NCI-H2029 (cell line): ENCODE results near the gene KLC3.

Source experiments
- DNase-seq: peaks from one replicate; lab custom pipeline; 2025; lab: John Stamatoyannopoulos, UW

Gene KLC3

DNA sequence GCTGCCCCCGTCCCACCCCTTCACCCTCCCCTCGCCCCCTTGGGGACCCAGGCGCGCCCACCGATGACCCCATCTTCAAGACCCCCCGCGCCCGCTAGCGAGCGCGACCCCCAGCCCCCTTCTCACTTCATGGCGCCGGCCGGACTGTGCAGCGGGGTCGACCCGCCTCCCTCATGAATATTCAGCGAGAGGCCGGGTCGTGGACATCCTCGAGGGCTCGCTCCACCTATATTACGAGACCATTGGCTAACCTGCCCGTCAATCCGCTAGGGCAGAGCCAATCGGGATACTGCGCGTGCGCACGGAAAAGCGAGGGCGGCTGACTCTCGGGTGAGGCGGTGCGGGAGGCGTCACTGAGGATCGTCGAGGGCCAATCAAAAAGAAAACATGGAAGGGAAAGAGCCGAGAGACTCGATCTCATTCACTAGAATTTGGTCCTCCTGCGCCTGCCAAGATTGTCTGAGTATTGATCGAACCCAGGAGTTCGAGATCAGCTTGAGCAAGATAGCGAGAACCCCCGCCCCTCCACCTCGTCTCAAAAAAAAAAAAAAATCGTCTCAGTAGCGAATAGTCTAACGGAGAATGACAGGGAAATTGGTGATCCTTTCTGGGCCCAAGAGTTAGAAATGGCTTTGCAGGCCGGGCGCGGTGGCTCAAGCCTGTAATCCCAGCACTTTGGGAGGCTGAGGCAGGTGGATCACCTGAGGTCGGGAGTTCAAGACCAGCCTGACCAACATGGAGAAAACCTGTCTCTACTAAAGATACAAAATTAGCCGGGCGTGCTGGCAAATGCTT lies 30.1 kb downstream of the KLC3 start, which contains the start of gene ERCC2:
ERCC2 (minus strand) TSS at position 164 of the 795 bp plus-strand sequence; CDS start at position 131, 33 bp downstream.
- peak; percentile 97 for DNase-seq

DNA sequence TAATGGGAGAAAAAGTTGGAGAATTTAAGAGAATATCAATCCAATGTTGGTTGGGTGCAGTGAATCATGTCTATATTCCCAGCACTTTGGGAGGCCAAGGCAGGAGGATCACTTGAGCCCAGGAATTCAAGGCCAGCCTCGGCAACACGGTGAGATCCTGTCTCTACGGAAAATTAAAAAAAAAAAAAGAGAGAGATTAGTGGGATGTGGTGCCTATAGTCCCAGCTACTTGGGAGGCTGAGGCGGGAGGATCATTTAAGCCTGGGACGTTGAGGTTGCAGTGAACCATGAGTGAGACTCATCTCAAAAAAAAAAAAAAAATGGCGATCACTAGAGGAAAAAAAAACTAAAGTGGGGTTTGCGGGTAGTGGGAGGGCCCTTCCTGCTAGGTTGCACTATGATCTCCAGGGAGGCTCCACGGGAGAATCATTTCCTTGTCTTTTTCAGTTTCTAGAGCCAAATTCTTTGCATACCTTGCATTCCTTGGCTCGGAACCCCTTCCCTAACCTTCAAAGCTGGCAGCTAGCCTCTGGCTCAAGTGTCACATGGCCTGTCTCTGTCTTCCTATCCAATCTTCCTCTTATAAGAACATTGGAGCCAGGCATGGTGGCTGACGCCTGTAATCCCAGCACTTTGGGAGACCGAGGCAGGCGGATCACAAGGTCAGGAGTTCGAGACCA lies 35.6 kb downstream of the KLC3 start:
- no peak for DNase-seq

DNA sequence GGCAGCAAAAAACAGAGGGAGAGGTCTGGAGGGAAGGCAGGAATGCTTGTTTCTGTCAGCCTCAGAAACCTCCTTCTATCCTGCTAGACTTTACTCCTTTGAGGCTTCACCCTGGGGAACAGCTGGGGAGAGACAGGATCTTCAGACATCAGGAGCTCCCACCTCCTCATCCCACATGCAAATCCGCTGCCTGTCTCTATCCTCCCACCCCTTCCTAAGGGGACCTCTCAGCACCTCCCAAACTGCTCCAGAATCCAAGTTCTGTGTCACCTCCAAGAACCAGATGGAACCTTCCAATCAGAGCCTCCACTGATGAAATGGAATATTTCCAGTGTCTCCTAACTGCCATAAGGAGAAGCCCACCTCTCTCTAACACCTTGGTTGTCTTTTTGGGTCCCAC lies 39.6 kb downstream of the KLC3 start:
- no peak for DNase-seq

GRCh38 chr19:45382426-45382825 lies 41.9 kb downstream of the KLC3 start:
- no peak for DNase-seq

GRCh38 chr19:45385392-45386221 lies 45.1 kb downstream of the KLC3 start:
- DNase-seq, result no peak

DNA sequence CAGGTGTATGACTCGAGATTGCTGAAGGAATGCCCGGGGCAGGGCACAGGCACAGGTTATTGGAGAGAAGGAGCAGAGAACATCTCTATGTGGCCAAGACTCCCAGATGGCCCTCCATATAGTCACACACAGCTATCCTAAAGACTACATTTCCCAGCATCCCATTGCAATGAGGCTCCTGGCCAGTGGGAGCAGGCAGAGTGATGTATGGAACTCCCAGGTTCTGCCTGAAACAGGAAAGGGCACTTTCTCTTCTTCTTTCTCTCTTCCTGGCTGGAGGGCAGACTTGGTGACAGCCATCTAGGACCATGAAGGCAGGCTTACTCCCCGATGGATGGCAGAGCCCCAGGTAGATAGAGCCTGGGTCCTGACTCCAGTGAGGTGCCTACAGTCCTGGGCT lies 50.8 kb downstream of the KLC3 start:
- DNase-seq, result no peak

- DNase-seq, result no peak
Measured at GRCh38 chr19:45391871-45392665, 51.5 kb downstream of the KLC3 start.

DNA sequence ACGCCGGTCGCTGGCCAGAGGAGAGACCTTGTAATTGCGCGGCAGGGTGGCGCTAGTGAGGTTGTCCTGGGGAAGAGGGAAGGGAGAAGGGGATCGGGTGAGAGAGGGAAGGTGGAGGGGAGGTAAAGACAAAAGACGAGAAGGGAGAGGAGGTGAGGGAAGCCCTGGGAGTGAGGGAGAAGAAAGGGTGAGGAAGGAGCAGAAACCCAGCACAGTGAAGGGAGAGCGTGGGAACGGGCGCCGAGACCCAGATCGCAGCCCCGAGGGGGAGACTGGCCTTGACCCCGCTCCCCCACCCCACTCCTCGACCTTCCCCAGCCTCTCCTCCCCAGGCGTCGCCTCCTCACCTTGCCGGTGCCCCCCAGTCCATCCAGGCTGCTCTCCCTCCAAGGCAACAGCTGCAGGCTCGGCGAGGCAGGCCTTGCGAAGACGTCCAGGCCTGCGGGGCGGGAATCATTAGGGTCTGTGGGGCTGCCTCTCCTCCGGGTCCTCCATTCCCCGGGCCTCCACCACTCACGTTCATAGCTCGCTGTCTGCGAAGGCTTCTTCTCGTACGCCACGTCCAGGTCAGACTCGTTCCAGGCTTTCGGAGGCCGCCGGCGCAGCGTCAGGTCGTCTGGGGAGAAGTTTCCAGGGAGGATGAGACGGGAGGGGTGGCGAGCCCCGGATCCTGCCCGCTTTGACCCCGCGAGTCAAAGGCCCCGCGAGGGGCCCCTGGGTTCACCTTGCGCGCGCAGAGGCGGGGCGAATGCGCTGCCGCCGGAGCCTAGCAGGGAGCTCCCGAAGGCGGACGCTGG lies 55.5 kb downstream of the KLC3 start:
- DNase-seq, result no peak

GRCh38 chr19:45400192-45400591 lies 59.6 kb downstream of the KLC3 start:
- DNase-seq, result no peak
